Ovary (tissue), 3 donors: Measurements from ENCODE around the gene MECR.

ENCODE experiments used
- POLR2A ChIP-seq: fragments of 450-650 bp; IDR thresholded peaks from one replicate; pipeline ENCODE4 v1.6.1; 2017; ENCODE audit warnings: antibody characterized with exemption, mild to moderate bottlenecking, moderate library complexity
- TF ChIP-seq, protein P1 (sequence below), 3 donors: fragments of 450-650 bp in 2 of 3; fragments of 200-600 bp in 1 of 3; IDR thresholded peaks; one replicate each; pipeline versions ENCODE4 v1.5.1 to v1.8.0; 2016 to 2022; ENCODE audit warnings: antibody characterized with exemption in 3 of 3, mild to moderate bottlenecking in 1 of 3
- donor health status: DM: no; HTN: no; CAD: no.

DNA sequence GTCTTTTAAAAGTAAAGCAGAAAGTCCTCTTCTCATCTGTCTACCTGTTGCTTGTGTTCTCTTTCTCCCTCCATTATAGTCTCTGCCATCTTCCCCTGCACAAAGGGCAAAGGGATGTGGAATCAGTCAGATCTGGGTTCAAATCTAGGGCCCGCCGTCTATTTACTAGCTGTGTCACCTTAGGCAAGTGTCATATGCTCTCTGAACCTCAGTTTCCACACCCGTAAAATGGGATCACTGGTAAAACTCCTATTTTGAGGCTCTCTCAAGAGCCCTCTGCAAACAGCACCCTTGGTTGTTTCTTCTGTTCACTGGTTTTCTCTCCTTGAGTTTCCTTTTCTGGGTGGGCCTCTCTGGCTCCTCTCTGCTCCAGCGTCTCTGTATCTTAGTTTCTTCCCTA is 3.0 kb upstream of the MECR start:
- no peak for TF ChIP-seq POLR2A
- TF ChIP-seq, protein P1, sequence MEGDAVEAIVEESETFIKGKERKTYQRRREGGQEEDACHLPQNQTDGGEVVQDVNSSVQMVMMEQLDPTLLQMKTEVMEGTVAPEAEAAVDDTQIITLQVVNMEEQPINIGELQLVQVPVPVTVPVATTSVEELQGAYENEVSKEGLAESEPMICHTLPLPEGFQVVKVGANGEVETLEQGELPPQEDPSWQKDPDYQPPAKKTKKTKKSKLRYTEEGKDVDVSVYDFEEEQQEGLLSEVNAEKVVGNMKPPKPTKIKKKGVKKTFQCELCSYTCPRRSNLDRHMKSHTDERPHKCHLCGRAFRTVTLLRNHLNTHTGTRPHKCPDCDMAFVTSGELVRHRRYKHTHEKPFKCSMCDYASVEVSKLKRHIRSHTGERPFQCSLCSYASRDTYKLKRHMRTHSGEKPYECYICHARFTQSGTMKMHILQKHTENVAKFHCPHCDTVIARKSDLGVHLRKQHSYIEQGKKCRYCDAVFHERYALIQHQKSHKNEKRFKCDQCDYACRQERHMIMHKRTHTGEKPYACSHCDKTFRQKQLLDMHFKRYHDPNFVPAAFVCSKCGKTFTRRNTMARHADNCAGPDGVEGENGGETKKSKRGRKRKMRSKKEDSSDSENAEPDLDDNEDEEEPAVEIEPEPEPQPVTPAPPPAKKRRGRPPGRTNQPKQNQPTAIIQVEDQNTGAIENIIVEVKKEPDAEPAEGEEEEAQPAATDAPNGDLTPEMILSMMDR (IDR thresholded peaks at IDR 0.05): no peak
